Hematopoietic multipotent progenitor cell treated with erythropoietin and hydrocortisone succinate and interleukin-3 and kit ligand, for 15 days (in vitro differentiated cells): Measurements from ENCODE around the gene EXT2.

Source experiments
- DNase-seq: peaks from one replicate; pipeline ENCODE4 v3.0.0-alpha.2; 2015; ENCODE audit warnings: low spot score

The EXT2 gene

DNA sequence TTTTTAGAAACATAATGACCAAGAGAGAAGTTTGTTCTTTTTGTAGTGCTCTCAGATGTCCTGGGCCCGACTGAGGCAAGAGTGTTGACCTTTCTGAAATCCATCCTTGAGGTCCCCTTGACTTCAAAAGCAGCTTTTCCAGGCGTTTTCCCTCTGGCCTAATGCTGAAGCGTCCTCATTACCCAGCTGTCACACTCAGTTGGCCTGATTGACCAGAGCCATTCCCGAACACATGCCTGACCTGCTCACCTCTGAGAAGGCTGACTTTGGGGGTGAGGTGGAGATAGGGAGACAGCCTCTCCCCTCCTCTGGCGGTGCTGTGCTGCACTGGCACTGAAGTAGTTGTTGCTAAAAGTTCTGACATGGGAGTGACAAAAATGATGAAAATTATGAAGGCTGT lies 147.6 kb downstream of the EXT2 start:
- no peak for DNase-seq

GRCh38 chr11:44243595-44244343 lies 148.3 kb downstream of the EXT2 start:
- DNase-seq: no peak

GRCh38 chr11:44244639-44245310 lies 149.3 kb downstream of the EXT2 start:
- DNase-seq: no peak

- DNase-seq: no peak
Observed at GRCh38 chr11:44246726-44247125, 151.2 kb downstream of the EXT2 start.

DNA sequence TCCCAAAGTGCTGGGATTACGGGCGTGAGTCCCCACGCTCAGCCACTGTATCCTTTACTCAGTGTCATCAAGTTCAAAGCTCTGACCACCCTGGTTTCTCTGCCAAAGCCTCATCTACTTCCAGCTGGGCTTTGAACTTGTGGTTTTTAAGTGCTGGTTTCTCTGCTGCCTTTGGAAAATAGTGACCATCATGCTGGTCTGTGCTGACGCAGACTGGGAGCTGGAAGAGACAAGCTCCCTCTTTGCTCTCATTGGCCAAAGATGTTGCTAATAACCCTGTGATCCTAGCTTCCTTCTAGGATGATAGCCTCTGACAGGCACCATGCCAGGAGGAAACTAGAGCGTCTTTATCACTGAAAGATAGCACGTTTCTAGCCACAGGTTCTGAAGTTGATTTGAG lies 152.0 kb downstream of the EXT2 start:
- no peak for DNase-seq

DNA sequence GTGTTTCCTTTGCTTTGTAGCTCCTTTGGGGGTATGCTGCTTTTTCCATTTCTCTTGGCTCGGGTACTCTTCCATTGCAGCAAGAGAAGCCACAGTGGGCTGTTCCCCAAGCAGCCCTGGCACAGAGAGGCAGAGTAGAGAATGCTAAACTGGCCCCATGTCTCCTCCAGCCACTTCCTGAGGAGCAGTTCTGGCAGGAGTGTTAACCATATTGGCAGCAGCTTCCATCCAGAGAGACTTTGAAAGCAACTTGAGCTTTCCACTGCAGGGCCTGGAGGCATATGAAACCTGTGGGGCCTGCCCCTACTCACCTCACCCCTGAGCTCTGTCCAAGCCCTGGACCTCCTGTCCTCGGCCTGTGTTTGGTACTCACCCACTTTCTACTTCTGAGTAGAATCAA lies 152.6 kb downstream of the EXT2 start:
- DNase-seq: no peak

- no peak for DNase-seq
Observed at GRCh38 chr11:44250421-44250820, 154.9 kb downstream of the EXT2 start.

GRCh38 chr11:44252999-44253602 lies 157.6 kb downstream of the EXT2 start:
- DNase-seq: no peak

DNA sequence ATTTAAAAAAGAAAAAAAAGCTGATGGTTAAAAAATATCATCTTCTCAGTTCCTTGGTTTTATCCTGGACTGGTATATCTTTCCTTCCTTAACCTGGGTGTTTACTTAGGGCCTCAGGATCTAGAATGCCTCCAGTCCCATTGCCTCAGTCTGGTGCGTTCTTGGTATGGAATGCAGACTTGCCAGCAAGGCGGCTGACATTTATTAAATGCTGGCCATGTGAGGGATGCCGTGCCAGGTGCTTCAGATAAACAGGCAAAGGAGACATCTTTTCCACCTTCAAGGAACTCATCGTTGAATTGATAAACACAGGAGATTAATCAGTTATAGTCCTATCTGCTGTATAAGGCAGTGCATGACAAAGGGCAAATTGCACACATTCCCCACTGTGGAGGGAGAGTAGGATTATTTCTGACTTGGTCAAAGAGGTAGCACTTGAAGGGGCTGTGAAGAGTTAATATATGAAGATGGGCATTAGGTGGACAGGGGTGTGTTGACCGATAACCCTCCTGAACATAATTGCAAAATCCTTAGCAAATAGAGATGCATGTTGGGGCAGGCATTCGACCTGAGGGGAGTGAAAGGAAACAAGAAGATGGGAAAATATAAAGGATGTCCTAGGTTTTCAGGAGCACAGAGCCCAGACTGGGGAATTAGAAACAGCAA lies 160.1 kb downstream of the EXT2 start:
- DNase-seq: no peak

GRCh38 chr11:44256673-44257291 lies 161.3 kb downstream of the EXT2 start:
- no peak for DNase-seq

GRCh38 chr11:44257338-44258189 lies 162.1 kb downstream of the EXT2 start:
- no peak for DNase-seq

DNA sequence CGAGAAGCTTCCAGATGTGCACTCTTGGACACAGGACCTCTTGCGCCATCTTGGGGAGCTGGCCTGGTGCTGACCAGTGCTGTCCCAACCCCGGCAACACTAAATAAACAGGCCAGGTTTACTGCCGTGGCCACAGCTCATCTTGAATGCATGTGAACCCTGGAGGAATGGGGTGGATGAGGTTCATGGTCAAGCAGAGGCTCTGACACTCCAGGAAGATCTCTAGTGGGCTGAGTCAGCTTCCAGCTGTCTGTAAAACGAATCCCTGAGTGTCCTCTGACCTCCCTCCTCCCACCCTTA lies 162.7 kb downstream of the EXT2 start:
- no peak for DNase-seq

DNA sequence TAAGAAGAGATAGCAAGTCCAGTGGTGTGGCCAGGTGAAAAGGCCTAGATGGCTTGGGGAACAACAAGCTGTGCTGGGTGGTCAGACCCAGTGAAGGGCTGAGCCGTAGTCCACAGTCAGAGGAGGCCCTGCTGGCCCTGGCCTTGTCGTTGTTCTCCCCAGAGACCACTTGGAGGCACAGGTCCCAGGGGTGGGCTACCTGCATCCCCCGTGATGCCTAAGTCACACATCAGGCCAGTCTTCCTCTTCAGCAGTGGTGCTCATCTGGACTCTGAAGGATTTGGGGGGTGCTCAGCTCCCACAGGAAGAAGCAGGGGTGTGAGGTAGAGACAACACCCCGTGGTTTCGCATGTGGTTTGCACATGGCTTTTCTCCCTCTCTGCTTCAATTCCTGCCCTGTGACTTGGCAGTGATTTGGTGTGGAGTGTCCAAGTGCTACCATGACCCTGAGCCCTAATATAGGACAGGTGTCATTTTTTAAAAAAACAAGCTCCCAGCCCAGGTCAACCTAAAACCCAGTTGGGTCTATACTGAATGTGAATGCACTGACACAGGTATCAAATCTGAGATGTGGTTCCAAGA lies 163.5 kb downstream of the EXT2 start:
- DNase-seq: no peak

GRCh38 chr11:44260081-44260480 lies 164.6 kb downstream of the EXT2 start:
- DNase-seq: no peak

DNA sequence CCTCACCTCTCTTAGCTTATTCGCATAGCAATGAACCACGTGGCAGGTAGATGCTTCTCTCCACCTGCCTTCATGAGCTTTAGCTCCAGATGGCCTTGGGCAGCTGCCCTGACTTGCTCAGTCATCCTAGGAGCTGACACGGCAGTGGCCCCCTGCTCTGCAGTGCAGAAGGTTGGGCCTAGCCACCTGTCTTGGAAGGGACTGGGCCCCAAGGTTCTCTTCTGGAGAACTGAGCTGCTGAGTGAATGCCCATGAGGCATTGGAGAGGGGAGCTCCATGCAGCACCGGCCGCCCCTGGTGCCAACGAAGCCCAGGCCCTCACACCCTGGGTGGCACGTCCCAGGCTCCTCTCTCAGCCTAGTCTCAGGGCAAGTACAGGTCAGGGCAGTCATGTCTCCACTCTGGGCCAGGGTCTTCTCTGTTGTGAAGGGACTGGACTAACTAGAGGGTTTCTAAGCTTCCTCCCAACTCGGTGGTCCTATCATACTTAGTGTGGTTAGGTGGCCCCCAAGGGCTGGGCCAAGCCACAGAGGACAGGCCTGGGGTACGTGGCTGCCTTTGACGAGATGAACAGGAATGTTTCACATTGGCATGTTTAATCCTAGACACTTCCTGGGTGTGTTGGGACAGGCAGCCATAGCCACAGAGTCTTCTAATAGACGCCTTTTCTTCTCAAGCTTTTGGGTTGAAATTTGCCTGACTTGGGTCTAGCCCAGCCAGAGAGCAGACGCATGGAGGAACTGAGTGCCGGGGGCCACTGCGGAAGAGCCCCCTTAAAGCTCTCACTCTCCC lies 166.5 kb downstream of the EXT2 start:
- no peak for DNase-seq

- DNase-seq: no peak
Observed at GRCh38 chr11:44263738-44264437, 168.4 kb downstream of the EXT2 start.

- no peak for DNase-seq
Observed at GRCh38 chr11:44264438-44264749, 168.9 kb downstream of the EXT2 start.

DNA sequence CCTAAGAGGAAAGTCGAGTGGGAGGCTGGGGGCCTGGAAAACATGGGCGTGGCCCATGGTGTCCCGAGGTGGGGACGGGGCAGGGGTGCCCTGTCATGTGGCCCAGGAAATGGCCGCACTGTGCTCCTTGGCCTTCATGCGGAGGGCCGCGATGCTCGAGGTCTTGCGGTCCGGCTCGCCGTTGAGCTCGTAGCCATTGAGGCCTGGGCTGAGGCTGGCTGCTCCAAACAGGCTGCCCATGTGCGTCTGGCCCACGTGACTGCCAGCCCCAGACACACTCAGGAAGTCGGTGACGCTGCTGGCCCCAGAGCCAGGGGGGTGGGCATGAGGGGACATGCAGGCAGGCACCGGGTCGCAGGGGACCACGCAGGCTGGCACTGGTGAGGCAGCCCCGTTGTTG lies 169.3 kb downstream of the EXT2 start:
- DNase-seq: no peak

DNA sequence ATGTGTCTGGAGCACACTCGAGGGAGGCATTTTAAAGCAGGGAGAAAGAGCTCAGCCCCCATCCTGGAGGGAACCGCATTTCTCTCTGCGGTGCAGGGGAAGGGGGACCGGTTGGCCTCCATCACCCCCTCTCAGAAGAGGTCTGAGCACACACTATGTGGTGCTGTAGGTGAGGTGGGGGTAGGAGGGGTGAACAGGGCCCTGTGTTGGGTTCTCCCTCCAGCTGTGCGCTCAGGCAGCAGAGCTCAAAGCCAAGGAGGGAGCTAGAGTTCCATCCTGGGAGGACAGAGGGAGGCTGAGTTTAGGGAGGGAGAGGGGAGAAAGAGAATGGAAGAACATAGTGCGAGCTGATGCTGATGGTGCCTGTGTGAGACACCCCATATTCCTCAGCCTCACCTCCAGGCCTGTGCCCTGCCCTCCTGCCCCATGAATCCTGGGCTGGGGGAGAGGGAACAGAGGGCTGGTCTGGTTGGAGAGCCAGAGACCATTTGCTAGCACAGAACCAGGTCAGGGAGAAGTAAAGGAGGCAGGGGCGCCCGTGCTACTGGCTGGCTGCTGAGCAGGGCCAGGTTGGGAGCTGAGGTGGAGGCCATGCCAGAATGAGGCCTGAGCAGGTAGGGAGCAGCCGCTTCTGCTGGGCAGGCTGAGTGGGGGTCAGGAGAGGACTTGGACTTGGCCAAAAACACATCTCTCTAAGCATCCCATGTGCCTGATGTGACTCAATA lies 170.7 kb downstream of the EXT2 start:
- DNase-seq: no peak
